ENCODE measurements around the gene CRELD2. TPM values are rescaled to one million over a fixed set of nuclear protein-coding genes. Genes with fewer than 3 reads are reported as not detected.

Gene CRELD2
- total and polyA plus RNA-seq, 2 of the 13 experiments (the other 11 are each of a cell fraction or from before 2014, with no cell fraction given), result 17.2 to 44.7 TPM

GRCh38 chr22:49930596-49931412, 12.4 kb downstream of the CRELD2 start (continued):
- TF ChIP-seq, protein P1, sequence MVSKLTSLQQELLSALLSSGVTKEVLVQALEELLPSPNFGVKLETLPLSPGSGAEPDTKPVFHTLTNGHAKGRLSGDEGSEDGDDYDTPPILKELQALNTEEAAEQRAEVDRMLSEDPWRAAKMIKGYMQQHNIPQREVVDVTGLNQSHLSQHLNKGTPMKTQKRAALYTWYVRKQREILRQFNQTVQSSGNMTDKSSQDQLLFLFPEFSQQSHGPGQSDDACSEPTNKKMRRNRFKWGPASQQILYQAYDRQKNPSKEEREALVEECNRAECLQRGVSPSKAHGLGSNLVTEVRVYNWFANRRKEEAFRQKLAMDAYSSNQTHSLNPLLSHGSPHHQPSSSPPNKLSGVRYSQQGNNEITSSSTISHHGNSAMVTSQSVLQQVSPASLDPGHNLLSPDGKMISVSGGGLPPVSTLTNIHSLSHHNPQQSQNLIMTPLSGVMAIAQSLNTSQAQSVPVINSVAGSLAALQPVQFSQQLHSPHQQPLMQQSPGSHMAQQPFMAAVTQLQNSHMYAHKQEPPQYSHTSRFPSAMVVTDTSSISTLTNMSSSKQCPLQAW (CRISPR knock-in tag; IDR thresholded peaks at IDR 0.05), result no peak
- TF ChIP-seq ZFP82 (CRISPR knock-in tag; IDR thresholded peaks at IDR 0.05; ENCODE audit: borderline replicate concordance), result no peak
- TF ChIP-seq IRX3 (CRISPR knock-in tag; IDR thresholded peaks at IDR 0.05; ENCODE audit: borderline replicate concordance, low read depth), result no peak
- no peak for TF ChIP-seq POLR2G (IDR thresholded peaks at IDR 0.05; ENCODE audit: low read depth, low read length)
- no peak for TF ChIP-seq ZMYM3 (CRISPR knock-in tag; IDR thresholded peaks at IDR 0.05)
- TF ChIP-seq PHB2 (IDR thresholded peaks at IDR 0.05; ENCODE audit: partially characterized antibody), result no peak
- TF ChIP-seq, protein P2, sequence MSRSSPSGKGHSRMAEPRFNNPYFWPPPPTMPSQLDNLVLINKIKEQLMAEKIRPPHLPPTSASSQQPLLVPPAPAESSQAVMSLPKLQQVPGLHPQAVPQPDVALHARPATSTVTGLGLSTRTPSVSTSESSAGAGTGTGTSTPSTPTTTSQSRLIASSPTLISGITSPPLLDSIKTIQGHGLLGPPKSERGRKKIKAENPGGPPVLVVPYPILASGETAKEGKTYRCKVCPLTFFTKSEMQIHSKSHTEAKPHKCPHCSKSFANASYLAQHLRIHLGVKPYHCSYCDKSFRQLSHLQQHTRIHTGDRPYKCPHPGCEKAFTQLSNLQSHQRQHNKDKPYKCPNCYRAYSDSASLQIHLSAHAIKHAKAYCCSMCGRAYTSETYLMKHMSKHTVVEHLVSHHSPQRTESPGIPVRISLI (CRISPR knock-in tag; IDR thresholded peaks at IDR 0.05; ENCODE audit: borderline replicate concordance), result no peak
- no peak for TF ChIP-seq ZBTB10 (CRISPR knock-in tag; IDR thresholded peaks at IDR 0.05; ENCODE audit: borderline replicate concordance)
- no peak for TF ChIP-seq ZSCAN30 (CRISPR knock-in tag; IDR thresholded peaks at IDR 0.05)
- no peak for TF ChIP-seq MNT (IDR thresholded peaks at IDR 0.05)
- TF ChIP-seq KDM5A (IDR thresholded peaks at IDR 0.05; ENCODE audit: borderline replicate concordance, low read length), result no peak
- no peak for TF ChIP-seq HNRNPK (IDR thresholded peaks at IDR 0.05; ENCODE audit: low read depth, low read length, poor library complexity, severe bottlenecking)
- TF ChIP-seq POLR2AphosphoS2 (IDR thresholded peaks at IDR 0.05; ENCODE audit: low read depth, low read length), result no peak
- TF ChIP-seq KDM3A (CRISPR knock-in tag; IDR thresholded peaks at IDR 0.05; ENCODE audit: low read depth), result no peak
- no peak for TF ChIP-seq RFX3 (CRISPR knock-in tag; IDR thresholded peaks at IDR 0.05)
- no peak for TF ChIP-seq ZNF292 (CRISPR knock-in tag; IDR thresholded peaks at IDR 0.05; ENCODE audit: borderline replicate concordance, low read depth)
- TF ChIP-seq KAT2B (IDR thresholded peaks at IDR 0.05; ENCODE audit: borderline replicate concordance, low read depth, low read length), result no peak
- TF ChIP-seq ZBTB39 (CRISPR knock-in tag; IDR thresholded peaks at IDR 0.05), result no peak

Data from HepG2 (cell line).